GM21360 (cell line): ENCODE results near the gene TGFB2.

Experiments used
- ATAC-seq: cut with Tn5 transposase; IDR thresholded peaks from one replicate; pipeline ENCODE4 v1.9.1; 2021; ENCODE audit warnings: mild to moderate bottlenecking, moderate library complexity; ENCODE audit not compliant: unreplicated experiment

TGFB2 gene

DNA sequence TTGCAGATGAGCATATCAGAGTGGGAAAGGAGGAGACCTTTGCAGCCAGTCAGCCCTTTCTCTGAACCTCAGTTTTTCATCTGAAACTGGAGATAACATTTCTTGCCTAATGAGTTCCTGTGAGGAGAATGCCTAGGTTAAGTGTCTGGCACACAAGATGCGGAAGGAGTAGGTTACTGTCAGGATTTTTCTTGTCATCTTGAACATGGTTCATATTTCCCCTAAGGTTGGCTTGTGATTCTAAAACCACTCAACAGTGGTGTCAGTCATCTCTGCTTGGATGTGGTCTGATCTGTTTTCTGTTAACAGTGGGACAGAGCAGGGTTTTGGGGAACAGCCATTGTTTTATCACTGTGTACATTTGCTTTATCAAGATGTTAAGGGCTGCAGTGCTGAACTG, 70.6 kb downstream of the TGFB2 start:
- ATAC-seq = no peak

DNA sequence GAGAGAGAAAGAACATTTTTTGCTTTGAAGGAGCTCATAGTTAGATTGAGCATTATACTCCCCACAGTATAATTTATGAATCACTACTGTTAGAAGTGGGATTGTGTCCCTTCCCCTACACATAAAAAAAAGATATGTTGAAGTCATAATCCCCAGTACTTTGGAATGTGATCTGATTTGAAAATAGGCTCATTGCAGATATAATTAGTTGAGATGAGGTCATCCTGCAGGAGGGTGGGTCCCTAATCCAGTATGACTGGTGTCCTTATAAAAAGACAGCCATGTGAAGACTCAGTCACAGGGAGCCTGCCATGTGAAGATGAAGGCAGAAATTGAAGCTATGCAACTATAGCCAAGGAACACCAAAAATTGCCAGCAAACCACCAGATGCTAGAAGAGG, 76.4 kb downstream of the TGFB2 start:
- no peak for ATAC-seq

DNA sequence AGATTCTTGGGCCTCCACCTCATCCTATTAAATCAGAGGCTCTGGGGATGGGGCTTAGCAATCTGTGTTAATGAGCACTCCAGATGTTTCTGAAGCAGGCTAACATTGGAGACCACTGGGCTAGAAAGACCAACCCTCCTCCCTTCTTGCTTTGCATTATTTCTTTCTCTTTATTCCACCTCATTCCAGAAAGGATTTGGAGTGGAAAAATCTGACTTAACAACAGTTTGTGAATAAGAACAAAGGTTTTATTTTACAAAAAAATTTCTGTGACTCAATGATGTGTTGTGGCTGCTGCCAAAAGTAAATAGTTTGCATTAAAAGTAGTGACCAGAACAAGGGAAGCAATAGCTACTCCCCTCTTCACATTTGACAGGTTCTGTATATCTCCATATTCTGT, 79.4 kb downstream of the TGFB2 start:
- no peak for ATAC-seq

DNA sequence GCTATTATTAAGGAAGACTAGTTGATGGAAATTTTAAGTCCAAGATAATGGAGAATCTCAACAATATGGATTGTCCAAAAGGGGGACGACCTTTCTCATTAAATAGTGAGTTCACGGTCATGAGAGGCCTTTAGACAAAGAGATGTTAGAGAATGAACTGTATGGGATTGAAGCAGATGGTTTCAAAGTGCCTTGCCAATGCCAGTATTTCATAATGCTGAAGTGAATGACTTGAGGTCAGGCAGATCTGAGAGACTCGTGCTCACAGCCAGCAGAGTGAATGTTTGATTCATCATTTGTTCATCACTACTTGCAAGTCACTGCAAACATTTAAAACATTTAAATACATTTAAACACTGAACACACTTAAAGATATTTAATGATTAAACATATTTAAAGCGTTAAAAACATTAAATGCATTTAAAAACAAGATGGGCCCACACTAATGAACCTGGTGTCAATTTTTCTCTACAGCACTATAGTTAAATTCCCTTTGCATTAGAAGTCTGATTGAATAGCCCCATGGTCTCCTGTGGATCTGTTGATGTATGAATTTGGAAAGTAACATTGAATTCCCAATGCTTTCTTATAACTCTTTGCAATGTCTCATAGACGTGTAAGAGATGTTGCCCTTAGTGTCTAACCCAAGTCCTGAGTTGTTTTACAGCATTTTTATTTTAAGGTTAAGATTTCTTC, 80.7 kb downstream of the TGFB2 start:
- no peak for ATAC-seq

DNA sequence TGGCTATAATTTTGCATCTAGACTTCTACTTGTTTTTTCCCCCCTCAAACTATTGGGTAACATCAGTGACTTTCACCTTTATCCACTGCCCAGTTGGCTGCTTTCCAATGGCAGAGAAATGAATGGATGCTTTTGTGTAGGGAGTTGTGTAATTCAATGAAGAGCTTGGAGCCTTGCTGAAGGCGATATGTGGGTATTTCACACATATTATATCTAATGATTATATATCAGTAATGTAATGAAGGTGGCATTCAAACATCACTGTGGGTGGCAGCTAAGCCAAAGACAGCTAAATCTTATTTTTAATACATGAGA, 81.2 kb downstream of the TGFB2 start:
- no peak for ATAC-seq

DNA sequence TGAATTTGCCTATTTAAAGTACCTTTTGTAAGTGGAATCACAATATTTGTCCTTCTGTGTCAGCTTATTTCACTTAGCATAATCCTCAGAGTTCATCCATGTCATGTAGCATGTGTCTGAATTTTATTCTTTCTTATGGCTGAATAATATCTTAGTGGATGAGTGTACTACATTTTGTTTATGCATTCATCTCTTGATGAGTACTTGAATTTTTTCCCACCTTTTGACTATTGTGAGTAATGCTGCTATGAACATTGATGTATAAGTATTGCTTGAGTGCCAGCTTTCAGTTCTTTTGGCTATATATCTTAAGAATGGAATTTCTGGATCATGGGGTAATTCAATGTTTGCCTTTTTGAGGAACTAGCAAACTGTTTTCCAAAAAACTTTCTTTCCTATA, 84.2 kb downstream of the TGFB2 start:
- no peak for ATAC-seq

DNA sequence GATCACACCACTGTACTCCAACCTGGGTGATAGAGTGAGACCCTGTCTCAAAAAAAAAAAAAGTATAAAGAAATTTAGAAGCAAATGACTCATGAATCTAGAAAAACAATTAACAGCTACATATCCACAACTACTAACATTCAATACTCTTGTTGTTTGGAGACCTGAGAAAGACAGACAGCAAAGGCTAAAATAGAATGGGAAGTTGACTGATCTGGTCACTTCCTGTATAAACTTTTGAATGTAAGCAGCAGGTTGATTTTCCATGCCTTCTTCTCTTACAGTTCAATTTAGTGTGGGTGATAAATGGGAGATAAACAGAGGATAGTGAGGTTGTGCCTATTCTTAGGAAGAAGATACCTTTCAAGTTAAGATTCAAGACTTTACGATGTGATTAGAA, 85.2 kb downstream of the TGFB2 start:
- ATAC-seq = no peak

DNA sequence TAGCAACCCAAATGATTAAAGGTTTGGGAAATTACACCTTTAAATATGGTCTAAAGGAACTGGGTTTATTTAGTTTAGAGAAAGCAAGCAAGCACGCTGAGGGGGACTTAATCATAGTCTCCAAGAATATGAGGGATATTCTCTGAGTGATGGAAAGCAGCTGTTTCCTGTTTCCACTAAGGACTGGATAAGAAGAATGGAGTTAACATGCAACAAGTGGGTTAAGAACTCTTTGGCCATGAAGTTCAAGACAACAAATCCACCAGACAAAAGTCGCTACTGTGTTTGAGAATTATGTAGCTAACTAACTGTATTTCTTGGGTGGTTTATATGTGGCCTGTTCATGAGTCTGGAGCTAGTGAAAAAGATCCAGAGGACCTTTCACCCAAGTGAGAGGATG, 85.7 kb downstream of the TGFB2 start:
- ATAC-seq = no peak

DNA sequence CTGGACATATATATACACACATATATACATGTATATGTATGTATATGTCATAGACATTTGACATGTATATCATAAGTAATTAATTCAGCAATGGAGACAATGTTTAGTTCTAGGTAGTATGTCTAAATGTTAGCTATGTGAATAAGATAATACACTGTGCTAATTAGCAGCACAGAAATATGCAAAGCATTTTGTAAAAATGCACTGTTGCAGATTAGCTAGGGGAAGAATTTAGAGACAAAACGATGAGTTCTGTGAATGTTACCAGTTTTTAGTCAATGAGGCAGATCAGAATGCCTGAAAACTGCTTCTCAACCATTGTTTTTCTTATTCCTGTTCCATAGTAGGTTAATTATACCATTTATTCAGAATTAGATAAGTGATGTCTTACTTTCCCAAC, 86.3 kb downstream of the TGFB2 start:
- no peak for ATAC-seq

DNA sequence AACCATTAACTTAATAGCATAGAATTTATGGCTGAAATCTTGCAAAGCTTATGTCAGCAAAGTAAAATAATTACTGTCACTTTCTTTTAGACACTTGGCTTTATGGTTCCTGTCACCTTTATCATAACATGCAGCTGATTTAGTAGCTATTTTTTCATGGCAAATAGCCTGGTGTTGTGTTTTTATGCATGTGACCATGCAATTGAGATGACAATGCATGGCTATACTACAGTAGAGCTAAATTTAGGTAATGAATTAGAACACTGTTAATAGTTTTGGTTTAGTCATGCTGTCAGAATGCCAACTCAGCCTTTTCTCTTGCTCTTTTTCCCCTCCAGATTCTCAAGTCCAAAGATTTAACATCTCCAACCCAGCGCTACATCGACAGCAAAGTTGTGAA, 88.6 kb downstream of the TGFB2 start:
- ATAC-seq = no peak

DNA sequence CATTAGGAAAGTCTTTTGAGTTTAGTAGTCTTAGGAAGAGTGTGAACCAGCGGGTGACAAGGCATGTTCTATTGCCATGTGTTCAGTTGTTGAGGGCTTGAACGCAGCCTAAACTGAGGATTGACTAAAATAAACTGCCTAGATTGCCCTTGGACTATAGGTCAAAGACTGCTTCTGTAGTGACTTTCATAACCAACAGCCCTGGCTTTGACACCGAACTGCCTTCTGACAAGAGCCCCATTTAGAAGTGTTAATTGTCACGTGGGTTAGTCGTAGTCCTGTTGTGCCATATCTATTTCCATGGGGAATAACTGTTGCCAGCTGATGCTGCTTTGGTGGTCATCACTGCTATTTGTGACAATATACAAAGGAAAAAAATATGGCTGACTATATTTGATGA, 90.4 kb downstream of the TGFB2 start:
- no peak for ATAC-seq

DNA sequence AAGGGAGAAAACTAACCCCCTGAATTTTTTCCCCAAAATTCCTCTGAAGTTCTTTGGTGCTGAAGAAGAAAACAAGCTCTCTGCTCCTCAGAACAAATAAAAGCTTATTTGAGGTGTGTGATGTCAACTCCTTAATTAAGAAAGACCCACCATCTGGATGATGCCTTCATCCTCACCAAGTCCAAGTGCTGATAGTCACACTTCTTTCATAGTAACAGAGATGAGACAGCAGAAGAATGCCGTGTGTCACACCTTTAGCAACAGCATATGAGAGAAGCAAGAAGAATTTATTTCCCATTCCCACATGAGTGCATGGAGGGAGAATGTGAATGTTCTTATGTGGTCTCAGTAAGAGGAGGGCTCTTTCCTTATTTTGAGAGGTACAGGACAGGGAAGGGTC, 91.2 kb downstream of the TGFB2 start:
- ATAC-seq = no peak

DNA sequence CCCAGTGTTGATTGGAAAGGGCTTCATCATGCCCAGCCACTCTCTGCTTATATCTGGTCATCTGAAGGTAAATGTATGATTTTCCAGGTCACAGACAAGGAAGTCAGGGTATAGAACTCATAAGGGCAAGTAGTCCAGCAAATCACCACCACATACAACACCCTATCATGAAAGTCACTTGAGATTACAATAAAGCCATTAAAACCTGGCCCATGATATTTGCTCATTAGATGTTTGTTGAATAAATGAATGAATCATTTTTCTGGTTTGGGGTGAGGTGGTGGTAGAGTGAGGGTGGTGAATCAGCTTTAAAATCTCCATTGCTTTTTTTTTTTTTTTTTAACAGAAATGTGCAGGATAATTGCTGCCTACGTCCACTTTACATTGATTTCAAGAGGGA, 91.9 kb downstream of the TGFB2 start:
- no peak for ATAC-seq

DNA sequence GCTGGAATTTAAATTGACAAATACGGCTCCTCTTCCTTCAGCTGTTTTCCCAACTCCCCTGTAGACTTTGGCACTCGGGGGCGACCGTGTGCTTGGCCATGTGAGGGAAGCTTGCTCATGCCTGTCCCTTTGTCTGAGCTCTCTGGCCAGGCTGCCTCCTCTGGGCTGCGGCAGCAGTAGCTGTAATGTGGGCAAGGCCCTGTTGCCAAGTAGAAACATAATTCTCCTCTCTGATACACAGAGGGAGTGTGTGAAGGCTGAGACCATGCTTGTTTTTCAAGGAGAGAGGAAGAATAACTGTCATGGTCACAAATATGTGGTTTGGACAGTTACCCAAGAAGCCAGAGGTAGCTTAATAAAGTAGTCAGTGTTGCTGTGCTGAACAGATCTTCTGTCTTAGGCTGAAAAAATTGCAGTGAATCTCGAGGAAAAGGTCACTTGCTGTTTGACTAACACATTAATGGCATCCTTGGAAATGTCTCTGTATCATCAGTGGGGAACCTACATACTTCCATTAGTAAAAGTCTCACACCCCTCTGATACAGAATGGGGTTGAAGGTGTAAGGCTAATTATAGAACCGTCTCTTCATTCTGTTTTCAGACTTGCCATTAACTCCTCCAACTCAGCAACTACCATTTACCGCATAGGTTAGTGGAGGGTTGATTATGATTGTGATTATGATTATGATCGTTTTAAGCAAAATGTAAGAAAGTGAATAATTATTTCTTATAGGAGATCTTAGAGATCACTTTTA, 94.6 kb downstream of the TGFB2 start:
- ATAC-seq = no peak

DNA sequence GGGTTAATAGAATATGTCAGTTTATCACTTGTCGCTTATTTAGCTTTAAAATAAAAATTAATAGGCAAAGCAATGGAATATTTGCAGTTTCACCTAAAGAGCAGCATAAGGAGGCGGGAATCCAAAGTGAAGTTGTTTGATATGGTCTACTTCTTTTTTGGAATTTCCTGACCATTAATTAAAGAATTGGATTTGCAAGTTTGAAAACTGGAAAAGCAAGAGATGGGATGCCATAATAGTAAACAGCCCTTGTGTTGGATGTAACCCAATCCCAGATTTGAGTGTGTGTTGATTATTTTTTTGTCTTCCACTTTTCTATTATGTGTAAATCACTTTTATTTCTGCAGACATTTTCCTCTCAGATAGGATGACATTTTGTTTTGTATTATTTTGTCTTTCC, 98.1 kb downstream of the TGFB2 start:
- ATAC-seq = no peak

DNA sequence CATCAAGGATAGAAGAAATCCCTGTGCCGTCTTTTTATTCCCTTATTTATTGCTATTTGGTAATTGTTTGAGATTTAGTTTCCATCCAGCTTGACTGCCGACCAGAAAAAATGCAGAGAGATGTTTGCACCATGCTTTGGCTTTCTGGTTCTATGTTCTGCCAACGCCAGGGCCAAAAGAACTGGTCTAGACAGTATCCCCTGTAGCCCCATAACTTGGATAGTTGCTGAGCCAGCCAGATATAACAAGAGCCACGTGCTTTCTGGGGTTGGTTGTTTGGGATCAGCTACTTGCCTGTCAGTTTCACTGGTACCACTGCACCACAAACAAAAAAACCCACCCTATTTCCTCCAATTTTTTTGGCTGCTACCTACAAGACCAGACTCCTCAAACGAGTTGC, 99.0 kb downstream of the TGFB2 start:
- ATAC-seq = no peak

DNA sequence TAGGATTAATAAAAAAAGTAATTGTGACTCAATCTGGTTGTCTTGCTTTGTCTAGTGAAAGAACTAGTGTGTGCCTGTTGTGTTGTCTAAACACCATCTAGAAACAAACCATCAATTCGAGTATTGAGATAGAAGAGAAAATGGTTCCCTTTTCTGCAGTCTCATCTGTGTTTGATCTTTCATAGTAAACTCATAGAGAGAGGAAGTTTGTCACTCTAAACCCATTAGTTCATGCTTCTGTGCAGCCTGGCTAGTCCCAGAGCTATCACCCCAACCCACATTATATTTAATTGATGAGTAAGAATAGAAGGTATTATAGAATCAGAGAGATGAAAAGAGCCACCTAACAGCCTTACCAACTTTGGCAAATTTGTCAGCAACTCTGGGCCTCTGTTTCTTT, 99.5 kb downstream of the TGFB2 start:
- ATAC-seq = no peak

DNA sequence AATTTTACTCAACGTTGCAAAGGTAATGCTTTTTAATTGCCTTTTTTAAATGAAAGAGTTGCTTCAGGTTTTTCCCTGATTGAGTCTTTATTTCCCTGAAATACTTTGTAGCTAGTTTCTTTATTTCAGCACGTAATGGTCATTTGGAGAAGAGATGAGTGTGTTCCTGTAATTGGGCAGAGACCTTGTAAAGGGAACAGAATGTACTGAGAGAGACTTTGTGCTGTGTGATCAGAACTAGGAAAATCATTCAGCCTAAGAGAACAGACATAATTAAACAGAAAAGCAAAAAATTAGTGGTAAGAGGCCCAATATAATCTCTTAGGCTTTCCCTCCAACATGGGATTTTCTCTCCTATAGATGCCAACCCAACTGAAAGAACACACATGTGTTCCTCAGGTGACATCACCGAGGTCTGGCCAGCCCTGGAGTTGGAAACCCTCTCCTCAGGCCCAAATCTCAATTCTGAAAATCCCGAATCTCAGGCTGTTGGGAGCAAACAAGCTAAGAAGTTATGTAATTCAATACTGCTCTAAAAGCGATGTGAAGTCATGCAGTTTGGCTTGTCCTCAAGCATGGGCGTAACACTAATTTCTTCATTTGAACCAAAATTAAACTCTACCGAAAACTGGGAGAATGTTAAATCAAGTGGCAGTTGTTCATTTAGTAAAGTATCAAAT, 102.0 kb downstream of the TGFB2 start:
- ATAC-seq = no peak

DNA sequence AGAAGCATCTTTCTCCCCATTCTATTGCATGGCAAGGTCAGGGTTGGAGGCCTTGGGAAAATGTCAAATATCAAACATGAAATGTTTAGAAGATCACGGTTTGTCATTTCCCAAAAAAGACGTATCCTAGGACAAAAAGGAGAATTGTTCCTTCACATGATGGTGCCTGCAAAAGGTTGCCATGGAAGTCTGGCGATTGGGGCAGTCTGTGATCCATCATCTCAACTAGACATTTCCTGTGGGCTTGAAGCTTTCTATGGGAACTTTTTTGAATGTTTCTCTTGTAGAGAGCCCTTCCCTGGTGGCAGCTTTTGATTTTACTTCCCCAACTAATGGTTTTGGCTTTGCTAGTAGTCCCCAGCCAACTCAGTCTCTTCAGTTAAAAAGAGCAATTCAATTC, 106.3 kb downstream of the TGFB2 start:
- no peak for ATAC-seq

DNA sequence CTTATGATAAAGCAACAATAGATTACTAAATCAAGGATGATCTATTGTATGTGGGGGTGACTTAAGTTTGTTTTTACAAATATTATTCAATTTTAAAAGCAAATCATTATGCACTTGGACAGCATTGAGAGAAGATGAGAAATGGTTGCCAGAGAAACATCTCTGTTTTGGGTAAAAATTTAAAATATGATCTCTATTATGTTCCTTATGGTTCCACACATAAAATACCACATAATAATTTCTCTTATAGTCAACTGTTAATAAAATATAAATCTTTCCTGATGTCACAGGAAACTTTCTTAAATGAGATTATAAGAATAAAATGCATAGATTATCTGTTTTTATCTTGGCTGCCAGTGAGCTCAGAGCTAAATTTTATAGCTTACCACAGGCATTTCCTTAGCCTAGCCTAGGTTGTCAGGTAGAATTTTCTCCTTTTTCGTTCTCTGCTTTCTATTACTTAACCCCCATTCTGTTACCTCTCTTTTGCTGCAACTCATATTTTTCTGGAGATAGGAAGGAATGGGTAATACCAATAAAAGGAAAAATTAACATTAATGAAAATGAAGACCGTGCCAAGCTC, 109.7 kb downstream of the TGFB2 start:
- no peak for ATAC-seq

DNA sequence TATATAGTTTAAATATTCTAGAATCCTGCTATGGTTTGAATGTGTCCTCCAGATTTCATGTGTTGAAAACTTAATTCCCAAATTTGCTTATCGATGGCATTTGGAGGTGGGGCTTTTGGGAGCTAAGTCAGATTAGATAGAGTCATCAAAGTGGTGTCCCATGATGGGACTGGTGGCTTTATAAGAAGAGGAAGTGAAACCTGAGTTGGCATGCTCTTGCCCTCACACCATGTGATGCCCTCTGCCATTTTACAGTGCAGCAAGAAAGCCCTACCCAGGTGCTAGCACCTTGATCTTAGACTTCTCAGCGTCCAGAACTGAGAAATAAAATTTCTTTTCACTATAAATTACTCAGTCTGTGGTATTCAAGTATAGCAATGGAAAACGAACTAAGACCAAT, 111.3 kb downstream of the TGFB2 start:
- no peak for ATAC-seq

DNA sequence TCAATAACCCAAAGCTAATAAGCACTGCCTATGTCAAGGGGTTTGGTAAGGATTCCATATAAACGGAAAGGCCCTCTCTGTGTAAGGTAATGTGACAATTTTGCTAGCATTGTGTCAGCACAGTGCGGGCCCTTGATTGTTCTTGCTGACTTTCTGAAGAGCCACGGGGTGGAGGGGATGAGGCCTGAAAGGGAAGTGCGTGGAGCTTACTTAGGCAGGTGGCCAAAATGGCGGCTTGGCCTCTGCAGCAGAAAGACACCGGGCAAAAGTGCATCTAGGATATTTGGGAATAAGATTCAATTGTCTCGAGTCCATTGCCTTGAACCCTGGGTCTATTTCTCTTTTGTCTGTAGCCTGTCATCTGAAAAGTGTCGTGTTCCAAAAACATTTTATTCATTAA, 114.3 kb downstream of the TGFB2 start:
- ATAC-seq = no peak
